ENCODE measurements around the gene CORO1C.

The CORO1C gene

GRCh38 chr12:108642269-108642870 lies 88.9 kb downstream of the CORO1C start:
- no peak overlapping the region for H3K4me3 ChIP-seq (ENCODE audit: low read depth, low read length)
- no peak for DNase-seq (ENCODE audit: low read depth)
- no peak for TF ChIP-seq CTCF (IDR thresholded peaks at IDR 0.05; ENCODE audit: insufficient read depth, low read depth, low read length, missing control alignments)

GRCh38 chr12:108641446-108642268 lies 89.7 kb downstream of the CORO1C start:
- no peak for DNase-seq (ENCODE audit: low read depth)
- no peak overlapping the region for H3K4me3 ChIP-seq (ENCODE audit: low read depth, low read length)
- no peak for TF ChIP-seq CTCF (IDR thresholded peaks at IDR 0.05; ENCODE audit: insufficient read depth, low read depth, low read length, missing control alignments)

GRCh38 chr12:108640802-108641445 lies 90.4 kb downstream of the CORO1C start:
- no peak overlapping the region for H3K4me3 ChIP-seq (ENCODE audit: low read depth, low read length)
- no peak for DNase-seq (ENCODE audit: low read depth)
- no peak for TF ChIP-seq CTCF (IDR thresholded peaks at IDR 0.05; ENCODE audit: insufficient read depth, low read depth, low read length, missing control alignments)

GRCh38 chr12:108638997-108639822 lies 92.1 kb downstream of the CORO1C start:
- TF ChIP-seq CTCF (IDR thresholded peaks at IDR 0.05; ENCODE audit: insufficient read depth, low read depth, low read length, missing control alignments), result no peak
- H3K4me3 ChIP-seq (ENCODE audit: low read depth, low read length), result no peak overlapping the region
- no peak for DNase-seq (ENCODE audit: low read depth)

- no peak overlapping the region for H3K4me3 ChIP-seq (ENCODE audit: low read depth, low read length)
- TF ChIP-seq CTCF (IDR thresholded peaks at IDR 0.05; ENCODE audit: insufficient read depth, low read depth, low read length, missing control alignments), result no peak
- DNase-seq (ENCODE audit: low read depth), result no peak
Observed at GRCh38 chr12:108638141-108638827, 93.0 kb downstream of the CORO1C start.

All from GM12865 (cell line).